DMS114 treated with DMSO at 0.1 percent for 48 hours (cell line): ENCODE results near the gene MEOX2.

Source experiments
- DNase-seq: peaks from one replicate; lab custom pipeline; 2025; ENCODE audit not compliant: unreplicated experiment; lab: John Stamatoyannopoulos, UW

The MEOX2 gene

DNA sequence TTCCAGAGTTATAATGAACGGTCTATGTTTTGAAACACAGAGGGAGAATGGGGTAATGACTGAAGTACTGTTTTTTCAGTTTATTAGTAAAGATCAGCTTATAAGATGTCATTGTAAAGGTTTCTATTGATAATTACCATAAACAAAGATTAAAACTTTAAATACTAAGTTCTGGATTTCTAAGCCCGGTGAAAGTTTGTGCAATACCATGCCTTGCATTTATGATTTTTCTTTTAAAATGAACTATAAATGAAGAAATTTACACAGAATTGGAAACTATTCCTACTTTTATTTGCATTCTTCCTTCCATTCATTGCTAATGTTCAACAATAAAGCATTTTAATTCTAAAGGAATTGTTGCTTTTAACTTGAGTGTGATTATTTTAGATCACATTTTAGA lies 4.9 kb downstream of the MEOX2 start:
- DNase-seq, result no peak

DNA sequence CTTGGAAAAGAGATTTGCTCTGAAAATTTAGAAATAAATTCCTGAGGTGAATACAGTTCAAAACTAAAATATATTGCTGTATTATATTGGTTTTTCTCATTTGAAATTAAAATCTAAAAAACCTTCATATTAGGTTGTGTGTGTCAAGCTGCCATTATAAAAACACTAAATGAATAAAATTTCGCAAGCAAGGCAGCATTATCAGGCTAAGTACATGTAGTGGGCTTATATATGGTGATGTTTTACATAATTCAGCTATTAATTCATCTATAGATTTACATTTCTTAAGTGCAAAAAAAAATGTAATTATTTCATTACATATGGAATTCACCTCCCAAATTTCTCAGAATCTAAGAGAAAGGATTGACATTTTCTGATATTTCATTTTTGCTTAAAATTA lies 5.3 kb downstream of the MEOX2 start:
- DNase-seq, result no peak

DNA sequence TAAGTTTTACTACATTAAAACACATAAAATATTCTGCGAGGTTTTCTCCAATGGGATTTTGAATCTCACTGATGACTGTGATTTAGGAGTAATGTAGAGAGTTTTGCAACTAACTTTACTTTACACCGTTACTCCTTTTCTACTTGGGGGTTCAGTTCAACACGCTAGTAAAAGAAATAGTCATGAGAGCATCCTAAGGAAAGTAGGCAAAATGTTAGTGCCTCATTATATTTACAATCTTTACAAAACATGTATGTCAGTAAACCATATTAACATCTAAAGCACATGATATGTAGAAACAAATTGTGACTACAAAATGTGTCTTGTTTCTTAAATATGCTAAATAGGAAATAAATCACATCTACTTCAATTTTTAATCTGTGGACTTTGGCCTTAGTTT lies 6.0 kb downstream of the MEOX2 start:
- DNase-seq, result no peak

DNA sequence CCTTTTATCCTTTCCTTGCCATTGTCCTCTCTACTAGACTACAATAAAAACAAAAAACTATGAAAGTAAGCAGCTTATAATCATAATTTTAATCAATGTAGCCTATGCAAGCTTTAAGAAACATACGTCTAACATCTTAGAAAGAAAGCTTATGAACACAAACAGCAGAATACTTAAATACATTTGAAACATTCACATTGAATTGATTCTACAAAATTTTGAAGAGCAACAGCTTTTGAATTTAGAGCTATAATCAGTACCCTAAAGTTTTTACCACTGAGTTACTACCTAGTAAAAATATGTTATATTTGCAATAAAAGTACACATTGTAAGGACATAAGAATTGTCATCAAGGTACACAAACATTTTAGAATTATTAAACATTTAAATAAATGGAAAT lies 7.2 kb downstream of the MEOX2 start:
- no peak for DNase-seq

DNA sequence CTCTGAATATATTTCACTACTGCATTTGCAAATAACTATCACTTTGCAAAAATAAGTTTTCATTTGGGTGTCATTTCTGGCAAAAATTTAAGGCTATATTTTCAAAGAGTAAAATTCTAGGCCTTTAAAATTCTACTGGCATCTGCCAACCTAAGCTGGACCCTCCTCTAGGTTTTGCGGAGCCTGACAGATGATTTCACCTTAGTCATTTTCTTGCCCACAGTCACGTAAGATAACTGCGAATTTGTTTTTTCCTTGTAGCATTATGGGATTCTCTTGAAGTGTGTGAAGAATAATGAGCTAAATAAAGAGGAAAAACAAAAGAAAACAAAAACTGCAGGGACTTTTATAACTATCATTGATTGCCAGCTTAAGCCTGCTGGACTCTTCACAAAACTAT lies 7.8 kb downstream of the MEOX2 start:
- no peak for DNase-seq

DNA sequence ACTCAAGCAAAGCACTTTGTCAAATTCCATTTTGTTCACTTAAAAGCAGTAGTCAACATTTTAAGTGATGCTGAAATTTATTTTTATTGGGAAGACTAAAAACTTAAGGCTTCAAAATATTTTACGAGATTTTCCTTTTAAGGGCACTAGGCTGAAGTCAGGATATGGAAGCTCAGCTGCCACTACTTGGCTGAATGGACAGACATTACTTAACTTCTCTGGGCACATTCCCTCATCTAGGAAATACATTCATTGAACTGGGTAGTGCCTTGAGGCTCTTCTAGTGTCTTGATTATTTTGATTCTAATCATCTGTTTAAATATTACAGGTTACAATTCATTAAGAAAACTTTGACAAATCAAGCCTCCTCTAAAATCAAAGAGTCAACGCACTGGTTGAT lies 11.1 kb downstream of the MEOX2 start:
- no peak for DNase-seq

DNA sequence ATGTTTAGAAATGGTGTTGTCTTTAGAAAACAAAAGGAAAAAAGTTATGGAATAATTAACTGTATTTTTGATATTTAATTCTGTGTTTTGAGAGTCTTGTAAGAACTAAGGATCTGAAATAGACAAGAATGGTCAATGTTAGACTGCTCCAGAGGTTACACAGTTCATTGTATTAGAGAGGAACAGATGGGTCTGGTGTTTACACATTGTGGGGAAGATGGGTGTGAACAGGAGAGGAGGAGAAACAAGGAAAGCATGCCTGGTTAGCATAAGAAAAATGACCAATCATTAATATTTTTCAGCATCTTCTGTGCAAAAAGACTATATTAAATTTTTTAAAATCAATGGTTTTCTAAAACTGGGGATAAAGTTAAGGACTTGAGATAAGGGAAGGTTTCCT lies 11.9 kb downstream of the MEOX2 start:
- DNase-seq, result no peak

DNA sequence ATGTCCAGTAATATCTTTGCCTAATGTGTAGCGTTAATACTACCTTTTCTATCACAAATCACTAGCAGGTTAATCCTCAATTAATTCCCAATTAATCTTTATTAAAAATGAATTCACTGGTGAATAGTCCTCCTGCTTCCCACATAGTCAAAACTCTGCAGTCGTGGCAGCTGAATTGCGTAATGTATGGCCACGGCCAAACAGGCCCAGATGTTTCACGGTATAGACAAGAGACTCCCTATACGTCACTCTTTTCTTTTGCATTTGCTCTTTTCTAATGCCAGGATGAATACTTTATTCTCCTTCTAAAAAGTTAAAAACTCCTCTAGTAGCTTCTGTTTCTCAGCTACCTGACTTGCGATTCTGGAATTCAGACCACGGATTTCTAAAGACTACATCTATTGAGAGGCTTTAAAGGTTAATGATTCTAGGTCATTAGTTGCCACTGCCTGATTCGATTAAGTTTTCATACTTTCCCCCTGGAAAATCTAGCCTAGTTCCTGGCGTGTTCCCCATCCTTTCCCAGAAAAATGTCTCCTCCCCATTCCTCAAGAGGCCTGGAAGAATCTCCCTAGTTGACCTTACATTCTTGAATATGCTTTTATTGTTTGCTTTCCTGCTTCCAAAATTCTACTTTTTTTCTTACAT lies 16.9 kb downstream of the MEOX2 start:
- DNase-seq, result no peak

DNA sequence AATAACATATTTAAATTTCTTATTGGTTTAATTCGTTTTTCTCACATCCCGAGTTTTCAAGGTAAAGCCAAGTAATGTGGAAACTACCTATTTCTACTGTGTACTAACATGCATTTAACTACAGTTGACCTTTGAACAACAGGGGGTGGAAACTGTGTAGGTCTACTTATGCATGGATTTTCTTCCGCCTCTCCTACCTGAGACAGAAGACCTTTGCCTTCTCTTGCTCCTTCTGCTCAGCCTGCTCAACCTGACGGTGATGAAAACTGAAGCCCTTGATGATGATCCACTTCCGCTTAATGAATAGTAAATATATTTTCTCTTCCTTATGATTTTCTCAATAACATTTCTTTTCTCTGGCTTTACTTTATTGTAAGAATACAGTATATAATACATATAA lies 18.5 kb downstream of the MEOX2 start:
- DNase-seq, result no peak

DNA sequence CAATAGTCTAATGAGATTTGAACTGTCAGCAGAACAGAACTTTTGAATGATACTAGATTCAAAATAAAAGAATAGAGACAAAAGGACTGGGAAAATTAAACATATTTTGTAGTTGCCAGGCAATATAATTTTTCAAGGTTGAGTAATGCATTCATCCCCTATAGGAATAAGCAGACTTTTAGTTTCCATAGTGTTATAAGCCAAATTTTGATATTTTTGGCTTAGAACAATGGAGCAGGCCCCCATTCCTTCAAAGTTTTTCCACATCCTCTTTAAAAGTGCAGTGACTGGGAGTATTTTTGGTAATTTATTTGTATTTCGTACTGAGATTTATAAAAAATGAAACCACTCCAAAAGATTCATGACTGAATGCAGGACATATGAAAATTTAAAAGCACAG lies 24.0 kb downstream of the MEOX2 start:
- DNase-seq, result no peak

DNA sequence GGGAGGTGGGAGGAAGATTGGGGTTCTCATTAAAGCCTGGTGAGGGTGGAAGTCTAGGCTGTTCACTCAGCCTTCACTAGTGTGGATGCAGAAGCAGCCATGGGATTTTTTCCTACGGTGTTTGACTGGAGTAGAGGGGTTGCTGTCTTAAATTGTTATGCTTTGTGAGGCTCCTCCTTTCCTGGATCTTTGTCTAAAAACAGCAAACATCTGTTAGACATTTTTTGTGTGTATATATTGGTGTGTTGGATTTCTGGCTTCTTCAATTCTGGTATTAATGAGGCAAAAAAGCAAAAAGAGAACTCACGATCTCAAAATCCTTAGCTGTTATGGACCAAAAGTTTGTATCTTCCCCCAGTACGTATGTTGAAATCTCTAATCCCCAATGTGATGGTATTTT lies 28.2 kb downstream of the MEOX2 start:
- DNase-seq, result no peak

DNA sequence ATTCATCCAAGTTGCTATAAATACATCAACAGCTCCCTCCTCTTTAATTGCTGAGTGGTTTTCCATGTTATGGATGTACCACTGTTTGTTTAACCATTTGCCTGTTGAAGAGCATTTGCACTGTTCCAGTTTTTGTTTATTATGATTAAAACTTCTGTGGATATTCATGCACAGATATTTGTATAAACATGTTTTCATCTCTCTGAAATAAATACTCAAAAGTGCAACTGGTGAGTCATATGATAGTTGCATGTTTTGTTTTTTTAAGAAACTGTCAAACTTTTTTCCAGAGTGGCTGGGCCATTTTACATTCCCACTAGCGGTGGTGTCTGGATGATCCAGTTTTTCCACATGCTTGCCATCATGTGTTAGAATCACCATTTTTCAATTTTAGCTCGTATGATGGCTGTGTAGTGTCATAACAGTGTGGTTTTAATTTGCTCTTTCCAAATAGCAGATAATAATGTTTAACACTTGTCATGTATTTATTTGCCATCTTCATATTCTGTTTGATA lies 33.6 kb downstream of the MEOX2 start:
- DNase-seq, result no peak

DNA sequence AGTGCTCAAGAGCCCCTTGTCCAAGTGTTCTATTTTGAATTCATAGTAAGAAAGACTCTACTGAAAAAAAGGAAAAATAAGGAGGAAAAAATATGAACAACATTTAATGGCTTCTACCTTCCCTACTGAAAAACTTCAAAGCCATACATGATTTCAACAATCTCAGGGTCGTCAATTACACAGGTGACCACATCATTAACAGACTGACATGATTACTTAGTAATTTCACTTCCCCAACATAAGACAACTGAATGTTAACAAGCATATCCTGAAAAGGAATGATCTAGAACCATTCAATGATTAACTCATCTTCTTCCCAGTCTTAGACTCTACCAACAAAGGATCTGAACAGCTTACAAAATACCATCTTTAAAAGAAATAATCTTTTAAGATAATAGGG lies 34.8 kb downstream of the MEOX2 start:
- no peak for DNase-seq

DNA sequence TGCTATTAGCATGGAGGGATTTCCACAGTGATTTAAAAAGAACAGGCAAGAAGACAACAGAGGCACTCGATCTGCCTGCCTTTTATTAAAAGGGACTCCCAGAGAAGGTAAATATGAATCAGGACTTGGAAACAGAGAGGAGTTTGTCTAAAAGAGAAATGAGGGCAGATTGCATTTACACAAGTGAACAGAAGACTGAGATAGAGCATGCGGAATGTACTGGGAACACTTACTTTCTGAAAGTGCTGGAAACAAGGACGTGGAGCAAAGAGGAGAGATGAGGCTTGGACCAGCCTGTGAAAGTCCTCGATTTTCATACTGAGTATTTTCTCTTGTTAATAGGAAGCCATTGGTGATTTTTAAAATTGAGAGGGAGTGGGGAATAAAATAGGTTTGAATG lies 35.7 kb downstream of the MEOX2 start:
- no peak for DNase-seq

DNA sequence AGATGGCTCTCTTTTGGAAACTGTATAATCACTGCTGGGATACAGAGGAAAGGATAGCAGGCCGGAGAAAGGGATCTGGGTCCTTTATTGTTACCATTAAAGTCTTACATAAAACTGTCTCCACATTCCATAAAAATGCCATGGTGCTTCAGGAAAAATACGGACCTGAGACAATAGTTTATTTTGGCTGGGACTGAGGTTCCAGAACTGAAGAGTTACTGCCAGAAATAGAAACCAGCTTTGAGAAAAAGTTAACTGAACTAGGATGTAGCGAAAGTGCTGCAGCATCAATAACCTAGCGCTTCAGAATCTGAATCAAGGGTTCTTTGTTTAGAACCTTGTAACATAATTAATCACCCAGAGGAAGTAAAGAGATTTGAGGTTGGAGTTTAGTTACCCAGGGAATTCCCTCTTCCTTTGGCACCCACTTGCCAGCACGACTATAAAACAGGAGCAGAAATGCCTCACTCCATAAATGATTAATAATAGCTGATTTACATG lies 38.0 kb downstream of the MEOX2 start:
- no peak for DNase-seq

DNA sequence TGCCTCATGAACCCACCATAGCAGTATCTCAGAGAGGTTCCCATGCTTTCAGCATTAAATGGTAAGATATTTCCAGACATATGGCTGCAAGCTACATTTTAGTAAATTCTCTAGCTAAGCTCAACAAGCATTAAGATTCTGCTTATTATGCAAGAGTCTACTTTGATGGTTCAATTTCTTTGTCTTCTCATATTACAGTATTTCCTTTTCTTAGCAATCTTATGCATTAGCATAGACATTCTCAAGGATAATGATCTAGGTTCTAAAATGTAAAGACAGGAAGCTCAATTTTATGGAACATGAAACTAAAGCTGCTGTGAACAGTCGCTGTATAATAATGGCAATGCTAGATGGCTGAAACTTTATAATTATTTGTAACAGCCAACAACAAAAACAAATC lies 39.2 kb downstream of the MEOX2 start:
- DNase-seq, result no peak

DNA sequence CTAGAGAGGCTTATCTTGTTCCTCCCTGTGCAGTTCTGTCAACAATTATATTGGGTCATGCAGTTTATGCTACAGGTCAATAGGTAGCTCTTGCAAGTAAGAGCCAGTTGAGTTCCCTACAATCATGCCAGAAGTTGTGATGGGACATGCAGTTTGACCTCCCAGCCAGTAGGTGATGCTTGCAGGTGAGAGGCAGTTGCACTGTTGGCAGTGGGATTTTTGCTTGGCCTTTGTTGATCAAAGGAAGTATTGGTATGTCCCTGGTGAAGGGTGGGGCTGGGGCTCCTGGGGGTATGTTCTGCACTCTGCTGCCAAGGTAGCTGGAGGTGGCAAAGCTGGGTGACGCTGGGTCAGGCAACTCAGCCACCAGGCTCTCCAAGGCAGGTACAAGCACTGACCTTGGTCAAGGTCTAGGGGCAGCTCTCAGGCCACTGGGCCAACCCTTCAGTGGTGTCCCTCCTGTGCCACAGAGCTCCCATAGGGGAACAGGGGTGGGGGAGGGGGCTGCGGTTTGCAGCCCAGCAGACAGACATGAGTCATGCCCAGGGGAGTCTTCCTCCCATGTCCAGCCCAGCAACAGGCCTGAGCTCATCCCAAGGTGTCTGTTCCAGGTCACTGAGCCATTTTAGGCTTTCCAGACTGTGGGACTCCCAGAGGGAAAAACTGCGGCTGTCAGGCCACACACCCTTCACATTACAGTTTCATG lies 43.3 kb downstream of the MEOX2 start:
- no peak for DNase-seq

DNA sequence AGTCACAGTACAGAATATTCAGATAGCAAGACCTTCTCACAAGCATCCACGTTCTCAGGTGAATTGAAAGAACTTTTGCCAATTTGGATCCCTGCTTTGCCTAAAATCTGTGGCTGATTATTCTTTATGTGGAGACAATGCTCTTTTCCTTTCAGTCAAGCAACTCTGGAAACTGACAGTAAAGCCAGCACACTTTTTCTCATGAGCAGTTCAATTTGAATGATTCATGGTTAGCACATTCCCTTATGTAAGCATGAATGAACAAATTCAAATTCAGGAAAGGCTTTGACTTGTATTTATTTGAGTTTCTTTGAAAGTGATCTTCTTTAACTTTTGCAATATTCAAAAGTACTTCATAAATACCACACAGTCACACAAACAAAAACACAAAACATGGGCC lies 57.6 kb downstream of the MEOX2 start:
- DNase-seq, result no peak

DNA sequence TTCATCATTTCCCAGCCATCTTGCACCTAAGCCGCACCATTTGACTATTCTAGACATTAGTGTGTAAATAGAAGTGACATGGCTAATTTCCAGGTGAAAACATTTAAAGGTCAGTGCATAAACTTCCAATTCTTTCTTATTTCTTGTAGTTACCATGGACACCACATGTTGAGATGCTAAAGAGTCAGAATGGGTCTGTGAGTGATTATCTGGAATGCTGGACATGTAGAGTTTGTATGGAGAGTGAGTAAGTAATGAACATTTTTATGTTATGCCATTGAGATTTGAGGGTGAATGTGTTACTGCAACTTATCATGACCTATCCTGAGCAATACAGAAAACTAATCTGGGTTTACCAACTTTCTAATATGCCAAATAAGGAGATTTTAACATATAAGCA lies 60.4 kb downstream of the MEOX2 start:
- DNase-seq, result no peak

DNA sequence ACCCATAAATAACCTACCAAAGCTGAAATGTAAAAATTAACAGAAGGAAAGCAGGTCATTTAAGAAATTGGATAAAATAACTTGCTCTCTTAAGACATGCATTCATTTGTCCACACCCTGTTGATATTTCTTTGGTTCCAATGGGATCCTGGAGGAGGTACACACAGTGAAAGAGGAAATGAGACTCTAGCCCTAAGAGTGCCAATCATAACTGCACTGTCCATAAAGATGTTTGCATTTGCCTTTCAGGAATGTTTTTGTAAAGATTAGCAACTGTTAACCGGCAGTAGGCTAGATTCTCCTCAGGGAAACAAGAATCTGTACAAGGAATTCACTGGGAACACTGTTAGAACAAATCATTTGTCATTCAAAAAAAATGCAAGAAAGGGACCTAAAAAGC lies 61.0 kb downstream of the MEOX2 start:
- DNase-seq, result no peak

DNA sequence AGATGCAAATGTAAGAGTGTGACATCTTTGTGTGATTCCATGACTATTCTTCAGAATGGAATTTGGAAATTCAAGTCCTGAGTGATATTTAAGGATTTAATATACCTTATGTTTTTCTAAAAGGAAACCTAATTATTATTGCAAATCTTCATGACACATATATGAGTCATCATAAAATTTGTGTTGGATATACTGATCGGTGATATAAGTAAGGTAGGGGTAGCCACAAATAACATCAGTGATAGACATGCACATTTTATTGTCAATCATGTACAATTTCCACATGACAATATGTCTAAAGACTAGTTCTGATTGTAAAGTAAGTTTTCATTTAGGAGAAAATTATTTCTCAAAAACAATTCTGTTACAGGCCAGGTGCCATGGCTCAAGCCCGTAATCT lies 65.0 kb downstream of the MEOX2 start:
- no peak for DNase-seq

DNA sequence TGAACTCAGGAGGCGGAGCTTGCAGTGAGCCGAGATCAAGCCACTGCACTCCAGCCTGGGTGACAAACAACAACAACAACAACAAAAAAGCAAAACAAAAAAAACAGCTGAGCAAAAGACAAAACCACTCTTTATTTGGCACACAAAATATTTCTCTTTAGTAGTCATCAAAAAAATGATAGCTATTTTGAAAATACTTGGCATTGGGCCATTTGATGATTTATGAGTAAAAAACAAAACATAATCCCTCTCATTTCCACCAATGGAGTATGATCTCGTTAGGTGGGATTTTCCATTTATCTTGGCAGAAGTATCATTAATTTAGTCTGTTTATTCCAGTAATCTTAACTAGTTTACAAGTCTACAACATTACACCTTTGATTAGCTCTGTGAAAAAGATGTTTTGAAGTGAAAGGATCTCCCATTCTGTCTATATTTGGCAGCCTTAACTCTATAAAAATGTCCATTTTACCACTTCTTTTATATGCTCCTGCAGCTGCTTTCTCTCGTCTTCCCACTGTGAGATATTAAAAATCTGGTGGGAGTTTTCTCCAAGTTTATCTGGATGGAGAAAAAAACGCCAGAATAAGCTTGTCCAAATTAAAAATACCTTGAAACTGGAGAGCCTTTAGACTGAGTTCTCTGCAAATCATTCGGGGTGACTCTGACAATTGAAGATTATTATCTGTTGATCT lies 65.8 kb downstream of the MEOX2 start:
- no peak for DNase-seq
